Measurements from ENCODE around the gene NRIP3. TPM values are rescaled to one million over a fixed set of nuclear protein-coding genes. Genes with fewer than 3 reads are reported as not detected.

Gene NRIP3
- total and polyA plus RNA-seq, 2 of the 13 experiments (the other 11 are each of a cell fraction or from before 2014, with no cell fraction given), result 0.04 to 0.07 TPM

DNA sequence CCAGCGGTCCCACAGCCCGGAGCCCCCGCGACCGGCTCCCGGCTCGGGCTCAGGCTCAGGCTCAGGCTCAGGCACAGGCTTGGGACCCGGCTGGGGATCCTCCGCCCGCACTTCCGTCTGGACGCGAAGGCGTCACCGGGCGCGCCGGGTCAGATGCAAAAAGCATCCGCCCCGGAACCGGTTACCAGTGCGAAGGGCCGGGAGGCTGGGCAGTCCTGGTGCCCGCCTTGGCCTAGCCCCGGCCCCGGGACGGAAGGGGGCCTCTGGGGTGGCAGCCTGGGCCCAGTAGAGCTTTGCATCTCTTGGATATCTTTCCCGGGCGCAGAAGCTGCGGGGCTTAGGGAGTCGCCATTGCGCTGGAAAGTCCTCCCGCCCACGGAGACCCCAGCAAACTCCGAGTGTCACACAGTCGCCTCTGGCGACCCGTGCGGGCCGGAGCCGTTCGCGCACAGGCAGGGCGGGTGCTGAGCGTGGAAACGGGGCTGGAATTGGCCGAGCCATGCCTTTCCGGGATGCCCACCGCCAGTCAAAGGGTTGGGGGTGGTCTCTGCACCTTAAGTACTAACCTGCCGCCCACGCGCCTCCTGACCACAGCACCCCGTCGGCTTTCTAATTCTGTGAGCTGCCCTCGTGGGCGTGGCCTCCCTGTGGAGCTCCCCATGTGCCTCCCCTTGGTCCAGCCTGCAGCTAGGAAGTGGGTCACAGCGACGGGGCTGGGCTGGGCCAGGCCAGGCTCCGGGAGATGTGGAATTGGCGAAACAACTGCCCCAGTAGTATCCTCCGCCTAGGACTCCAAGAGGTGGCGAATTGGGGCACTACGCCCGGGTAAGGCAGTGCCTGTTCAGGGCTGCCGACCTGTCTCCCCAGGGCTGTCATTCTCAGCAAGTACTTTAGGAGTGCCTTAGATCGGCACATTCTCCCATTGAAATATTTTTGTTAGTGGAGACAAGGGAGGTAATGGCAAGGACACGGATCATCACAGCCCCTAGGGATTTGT lies 39.2 kb downstream of the NRIP3 start, which contains the start of gene TMEM9B (continued):
- TF ChIP-seq, protein P1, sequence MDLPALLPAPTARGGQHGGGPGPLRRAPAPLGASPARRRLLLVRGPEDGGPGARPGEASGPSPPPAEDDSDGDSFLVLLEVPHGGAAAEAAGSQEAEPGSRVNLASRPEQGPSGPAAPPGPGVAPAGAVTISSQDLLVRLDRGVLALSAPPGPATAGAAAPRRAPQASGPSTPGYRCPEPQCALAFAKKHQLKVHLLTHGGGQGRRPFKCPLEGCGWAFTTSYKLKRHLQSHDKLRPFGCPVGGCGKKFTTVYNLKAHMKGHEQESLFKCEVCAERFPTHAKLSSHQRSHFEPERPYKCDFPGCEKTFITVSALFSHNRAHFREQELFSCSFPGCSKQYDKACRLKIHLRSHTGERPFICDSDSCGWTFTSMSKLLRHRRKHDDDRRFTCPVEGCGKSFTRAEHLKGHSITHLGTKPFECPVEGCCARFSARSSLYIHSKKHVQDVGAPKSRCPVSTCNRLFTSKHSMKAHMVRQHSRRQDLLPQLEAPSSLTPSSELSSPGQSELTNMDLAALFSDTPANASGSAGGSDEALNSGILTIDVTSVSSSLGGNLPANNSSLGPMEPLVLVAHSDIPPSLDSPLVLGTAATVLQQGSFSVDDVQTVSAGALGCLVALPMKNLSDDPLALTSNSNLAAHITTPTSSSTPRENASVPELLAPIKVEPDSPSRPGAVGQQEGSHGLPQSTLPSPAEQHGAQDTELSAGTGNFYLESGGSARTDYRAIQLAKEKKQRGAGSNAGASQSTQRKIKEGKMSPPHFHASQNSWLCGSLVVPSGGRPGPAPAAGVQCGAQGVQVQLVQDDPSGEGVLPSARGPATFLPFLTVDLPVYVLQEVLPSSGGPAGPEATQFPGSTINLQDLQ (CRISPR knock-in tag; IDR thresholded peaks at IDR 0.05), result peak; percentile 84
- TF ChIP-seq, protein P2, sequence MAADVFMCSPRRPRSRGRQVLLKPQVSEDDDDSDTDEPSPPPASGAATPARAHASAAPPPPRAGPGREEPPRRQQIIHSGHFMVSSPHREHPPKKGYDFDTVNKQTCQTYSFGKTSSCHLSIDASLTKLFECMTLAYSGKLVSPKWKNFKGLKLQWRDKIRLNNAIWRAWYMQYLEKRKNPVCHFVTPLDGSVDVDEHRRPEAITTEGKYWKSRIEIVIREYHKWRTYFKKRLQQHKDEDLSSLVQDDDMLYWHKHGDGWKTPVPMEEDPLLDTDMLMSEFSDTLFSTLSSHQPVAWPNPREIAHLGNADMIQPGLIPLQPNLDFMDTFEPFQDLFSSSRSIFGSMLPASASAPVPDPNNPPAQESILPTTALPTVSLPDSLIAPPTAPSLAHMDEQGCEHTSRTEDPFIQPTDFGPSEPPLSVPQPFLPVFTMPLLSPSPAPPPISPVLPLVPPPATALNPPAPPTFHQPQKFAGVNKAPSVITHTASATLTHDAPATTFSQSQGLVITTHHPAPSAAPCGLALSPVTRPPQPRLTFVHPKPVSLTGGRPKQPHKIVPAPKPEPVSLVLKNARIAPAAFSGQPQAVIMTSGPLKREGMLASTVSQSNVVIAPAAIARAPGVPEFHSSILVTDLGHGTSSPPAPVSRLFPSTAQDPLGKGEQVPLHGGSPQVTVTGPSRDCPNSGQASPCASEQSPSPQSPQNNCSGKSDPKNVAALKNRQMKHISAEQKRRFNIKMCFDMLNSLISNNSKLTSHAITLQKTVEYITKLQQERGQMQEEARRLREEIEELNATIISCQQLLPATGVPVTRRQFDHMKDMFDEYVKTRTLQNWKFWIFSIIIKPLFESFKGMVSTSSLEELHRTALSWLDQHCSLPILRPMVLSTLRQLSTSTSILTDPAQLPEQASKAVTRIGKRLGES (CRISPR knock-in tag; IDR thresholded peaks at IDR 0.05; ENCODE audit: borderline replicate concordance), result no peak
- no peak for TF ChIP-seq ZNF367 (CRISPR knock-in tag; IDR thresholded peaks at IDR 0.05; ENCODE audit: borderline replicate concordance)
- TF ChIP-seq, protein P3, sequence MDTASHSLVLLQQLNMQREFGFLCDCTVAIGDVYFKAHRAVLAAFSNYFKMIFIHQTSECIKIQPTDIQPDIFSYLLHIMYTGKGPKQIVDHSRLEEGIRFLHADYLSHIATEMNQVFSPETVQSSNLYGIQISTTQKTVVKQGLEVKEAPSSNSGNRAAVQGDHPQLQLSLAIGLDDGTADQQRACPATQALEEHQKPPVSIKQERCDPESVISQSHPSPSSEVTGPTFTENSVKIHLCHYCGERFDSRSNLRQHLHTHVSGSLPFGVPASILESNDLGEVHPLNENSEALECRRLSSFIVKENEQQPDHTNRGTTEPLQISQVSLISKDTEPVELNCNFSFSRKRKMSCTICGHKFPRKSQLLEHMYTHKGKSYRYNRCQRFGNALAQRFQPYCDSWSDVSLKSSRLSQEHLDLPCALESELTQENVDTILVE (CRISPR knock-in tag; IDR thresholded peaks at IDR 0.05), result peak; percentile 78
- TF ChIP-seq, protein P4, sequence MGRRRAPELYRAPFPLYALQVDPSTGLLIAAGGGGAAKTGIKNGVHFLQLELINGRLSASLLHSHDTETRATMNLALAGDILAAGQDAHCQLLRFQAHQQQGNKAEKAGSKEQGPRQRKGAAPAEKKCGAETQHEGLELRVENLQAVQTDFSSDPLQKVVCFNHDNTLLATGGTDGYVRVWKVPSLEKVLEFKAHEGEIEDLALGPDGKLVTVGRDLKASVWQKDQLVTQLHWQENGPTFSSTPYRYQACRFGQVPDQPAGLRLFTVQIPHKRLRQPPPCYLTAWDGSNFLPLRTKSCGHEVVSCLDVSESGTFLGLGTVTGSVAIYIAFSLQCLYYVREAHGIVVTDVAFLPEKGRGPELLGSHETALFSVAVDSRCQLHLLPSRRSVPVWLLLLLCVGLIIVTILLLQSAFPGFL (CRISPR knock-in tag; IDR thresholded peaks at IDR 0.05), result no peak
- peak; percentile 61; the same call in 1 of the 2 replicates for TF ChIP-seq ZSCAN31 (CRISPR knock-in tag; IDR thresholded peaks at IDR 0.05; ENCODE audit: low read depth)
- no peak; the same call in 1 of the 2 replicates for TF ChIP-seq PPARG (CRISPR knock-in tag; conservative IDR thresholded peaks at IDR 0.05)
- no peak for TF ChIP-seq ZNF569 (CRISPR knock-in tag; IDR thresholded peaks at IDR 0.05; ENCODE audit: borderline replicate concordance)
- TF ChIP-seq ZIK1 (CRISPR knock-in tag; IDR thresholded peaks at IDR 0.05; ENCODE audit: borderline replicate concordance, low read depth), result 0 out of 2 replicates have a peak, but pooled peaks have one; percentile 40
- TF ChIP-seq, protein P5, sequence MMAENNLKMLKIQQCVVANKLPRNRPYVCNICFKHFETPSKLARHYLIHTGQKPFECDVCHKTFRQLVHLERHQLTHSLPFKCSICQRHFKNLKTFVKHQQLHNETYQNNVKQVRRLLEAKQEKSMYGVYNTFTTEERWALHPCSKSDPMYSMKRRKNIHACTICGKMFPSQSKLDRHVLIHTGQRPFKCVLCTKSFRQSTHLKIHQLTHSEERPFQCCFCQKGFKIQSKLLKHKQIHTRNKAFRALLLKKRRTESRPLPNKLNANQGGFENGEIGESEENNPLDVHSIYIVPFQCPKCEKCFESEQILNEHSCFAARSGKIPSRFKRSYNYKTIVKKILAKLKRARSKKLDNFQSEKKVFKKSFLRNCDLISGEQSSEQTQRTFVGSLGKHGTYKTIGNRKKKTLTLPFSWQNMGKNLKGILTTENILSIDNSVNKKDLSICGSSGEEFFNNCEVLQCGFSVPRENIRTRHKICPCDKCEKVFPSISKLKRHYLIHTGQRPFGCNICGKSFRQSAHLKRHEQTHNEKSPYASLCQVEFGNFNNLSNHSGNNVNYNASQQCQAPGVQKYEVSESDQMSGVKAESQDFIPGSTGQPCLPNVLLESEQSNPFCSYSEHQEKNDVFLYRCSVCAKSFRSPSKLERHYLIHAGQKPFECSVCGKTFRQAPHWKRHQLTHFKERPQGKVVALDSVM (CRISPR knock-in tag; IDR thresholded peaks at IDR 0.05), result peak; percentile 72; the same call in 1 of the 2 replicates
- no peak for TF ChIP-seq ZNF335 (CRISPR knock-in tag; IDR thresholded peaks at IDR 0.05)
- TF ChIP-seq JUN (CRISPR knock-in tag; IDR thresholded peaks at IDR 0.05), result no peak
- no peak for TF ChIP-seq ZNF761 (CRISPR knock-in tag; conservative IDR thresholded peaks at IDR 0.05)
